NCI-H2227 treated with DMSO at 0.1 percent for 48 hours (cell line): Measurements from ENCODE around the gene NAGLU.
"Not testable (repeated sequence)": the region's sequence is repeated elsewhere in the genome, so short reads cannot be mapped to it uniquely, and the experiment has no call there.

Source experiments
- DNase-seq: peaks from one replicate; lab custom pipeline; 2025; lab: John Stamatoyannopoulos, UW

The NAGLU gene

DNA sequence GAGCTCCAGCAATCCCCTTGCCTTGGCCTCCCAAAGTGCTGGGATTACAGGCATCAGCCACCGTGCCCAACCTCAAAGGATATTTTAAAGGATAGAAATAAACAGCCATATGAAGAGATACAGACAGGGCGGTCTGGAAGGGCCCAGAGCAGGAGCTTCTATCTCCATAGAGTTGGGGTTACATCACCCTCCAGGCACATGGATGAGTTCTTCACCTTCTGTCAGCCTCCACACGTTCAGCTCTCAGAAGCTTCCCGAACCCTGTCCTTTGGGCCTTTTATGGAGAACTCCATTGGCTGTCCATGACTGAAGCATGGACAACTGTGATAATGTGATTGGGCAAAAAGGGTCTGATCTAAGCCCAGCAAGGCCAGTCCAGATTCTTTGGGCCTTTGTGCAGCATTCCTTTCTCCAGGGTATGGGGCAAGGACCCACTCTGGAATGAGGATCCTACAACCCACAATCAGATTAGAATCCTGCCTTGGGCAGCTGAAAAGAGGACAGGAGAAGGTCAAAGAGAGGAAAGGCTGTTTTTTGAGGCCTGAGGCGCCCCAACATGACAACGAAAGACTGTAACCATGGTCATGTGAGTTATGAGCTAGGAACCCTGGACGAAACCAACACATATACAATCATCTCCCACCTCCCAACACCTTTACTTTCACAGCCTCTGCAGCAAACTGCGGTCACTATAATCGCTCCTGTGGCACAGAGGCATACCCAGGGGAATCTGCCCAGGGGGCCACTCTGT is 9.9 kb downstream of the NAGLU start:
- not testable (repeated sequence) for DNase-seq

DNA sequence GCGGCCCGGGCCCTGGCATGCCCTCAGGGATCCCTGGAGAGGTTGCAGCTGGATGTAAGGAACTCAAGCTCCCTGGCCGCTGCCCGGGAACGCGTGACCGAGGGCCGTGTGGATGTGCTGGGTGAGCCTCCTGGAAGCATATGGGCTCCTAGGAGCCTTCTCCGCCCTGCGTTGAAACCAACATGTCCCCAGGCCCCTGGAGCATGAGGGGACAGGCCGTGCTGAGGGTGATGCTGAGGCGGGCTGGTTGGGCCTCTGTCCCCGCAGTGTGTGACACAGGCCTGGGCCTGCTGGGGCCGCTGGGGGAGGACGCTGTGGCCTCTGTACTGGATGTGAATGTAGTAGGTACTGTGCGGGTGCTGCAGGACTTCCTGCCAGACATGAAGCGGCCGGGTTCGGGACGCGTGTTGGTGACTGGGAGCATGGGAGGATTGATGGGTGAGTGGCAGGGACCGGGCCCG is 11.0 kb downstream of the NAGLU start:
- DNase-seq = no peak

DNA sequence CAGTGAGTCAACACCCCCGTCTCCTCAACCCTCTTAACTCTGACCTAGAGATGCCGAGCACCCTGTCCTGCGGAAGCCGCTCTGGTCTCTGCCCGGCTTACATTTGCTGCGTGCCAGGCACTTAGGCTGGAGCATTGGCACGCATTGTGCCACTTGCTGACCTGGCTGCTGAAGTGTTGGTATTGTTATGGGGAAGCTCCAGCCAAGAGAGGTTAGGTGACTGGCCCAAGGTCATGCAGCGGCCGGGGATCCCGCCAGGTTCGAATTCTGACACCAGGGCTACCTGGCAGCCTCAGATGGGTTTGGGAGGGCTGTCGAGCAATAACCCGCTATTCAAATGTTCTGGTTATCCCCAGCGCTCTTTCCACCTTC is 11.6 kb downstream of the NAGLU start:
- DNase-seq = no peak

DNA sequence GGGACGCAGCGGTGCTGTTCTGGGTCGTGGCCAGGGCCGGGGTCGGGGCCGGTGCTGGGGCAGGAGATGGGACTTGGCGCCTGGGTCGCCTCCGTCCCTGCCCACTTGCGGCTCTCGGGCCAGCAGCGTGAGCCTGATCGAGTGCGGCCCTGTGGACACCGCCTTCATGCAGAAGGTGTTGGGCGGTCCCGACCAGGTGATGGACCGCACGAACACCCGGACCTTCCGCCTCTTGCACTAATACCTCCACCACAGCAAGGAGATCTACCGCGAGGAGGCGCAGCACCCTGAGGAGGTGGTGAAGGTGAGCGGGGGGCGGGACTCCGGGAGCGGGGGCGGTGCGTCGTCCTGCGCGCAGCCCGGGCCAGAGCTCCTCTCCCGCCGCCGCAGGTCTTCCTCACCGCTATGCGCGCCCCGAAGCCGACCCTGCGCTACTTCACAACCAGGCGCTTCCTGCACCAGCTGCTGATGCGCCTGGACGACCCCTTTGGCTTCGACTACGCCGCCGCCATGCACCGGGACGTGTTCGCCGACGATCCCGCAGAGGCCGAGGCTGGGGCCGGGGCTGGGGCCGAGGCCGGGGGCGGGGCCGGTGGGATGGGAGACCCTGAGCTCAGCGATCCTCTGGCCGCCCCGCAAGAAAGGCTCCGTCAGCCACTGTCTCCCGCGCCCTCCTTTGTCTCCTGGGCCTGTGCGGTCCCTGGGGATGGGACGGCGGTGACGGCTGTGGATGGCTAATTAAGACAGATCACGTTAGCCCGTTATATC is 12.2 kb downstream of the NAGLU start:
- DNase-seq = no peak

DNA sequence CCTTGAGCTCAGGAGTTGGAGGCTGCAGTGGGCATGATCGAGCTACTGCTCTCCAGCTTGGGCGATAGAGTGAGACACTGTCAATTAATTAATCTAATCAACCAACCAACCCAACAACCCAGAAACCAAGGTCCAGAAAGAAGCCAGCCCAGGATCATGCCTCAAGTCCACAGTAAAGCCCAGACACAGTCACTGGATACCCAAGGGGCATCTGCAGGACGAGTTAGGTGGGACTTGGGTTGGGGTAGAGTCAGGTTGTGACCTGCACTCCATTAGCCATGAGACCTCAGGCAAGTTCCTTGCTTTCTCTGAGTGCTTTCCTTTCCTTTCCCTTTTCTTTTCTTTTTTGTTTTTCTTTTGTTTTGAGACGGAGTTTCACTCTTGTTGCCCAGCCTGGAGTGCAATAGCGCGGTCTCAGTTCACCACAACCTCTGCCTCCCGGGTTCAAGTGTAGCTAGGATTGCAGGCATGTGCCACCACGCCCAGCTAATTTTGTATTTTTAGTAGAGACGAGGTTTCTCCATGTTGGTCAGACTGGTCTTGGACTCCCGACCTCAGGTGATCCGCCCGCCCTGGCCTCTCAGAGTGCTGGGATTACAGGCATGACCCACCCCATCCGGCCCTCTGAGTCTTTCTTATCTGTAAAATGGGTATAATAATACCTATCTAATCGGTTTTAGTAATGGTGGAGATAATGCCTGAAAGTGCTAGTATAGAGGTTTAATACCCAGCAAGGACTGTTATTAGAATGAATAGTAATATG is 13.1 kb downstream of the NAGLU start:
- no peak for DNase-seq

DNA sequence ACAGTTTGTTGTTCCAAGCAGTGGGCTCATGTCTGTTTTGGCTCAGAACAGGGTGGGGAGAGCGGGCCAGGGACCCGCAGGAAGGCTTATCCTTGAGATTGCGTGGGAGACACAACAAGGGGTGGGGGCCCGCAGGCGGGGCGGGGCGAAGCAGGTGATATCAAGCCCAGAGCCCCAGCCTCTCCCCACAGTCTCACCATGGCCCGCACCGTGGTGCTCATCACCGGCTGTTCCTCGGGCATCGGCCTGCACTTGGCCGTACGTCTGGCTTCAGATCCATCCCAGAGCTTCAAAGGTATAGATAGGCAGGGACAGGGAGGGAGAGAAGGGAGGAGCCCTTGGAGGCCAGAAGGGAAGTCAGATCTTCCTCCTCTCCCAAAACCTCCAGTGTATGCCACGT is 16.7 kb downstream of the NAGLU start, which contains the start of gene HSD17B1:
TSS of gene HSD17B1 (plus strand) at position 188 of the 400 bp plus-strand sequence. CDS start at position 199, 11 bp downstream.
- DNase-seq = not testable (repeated sequence)

DNA sequence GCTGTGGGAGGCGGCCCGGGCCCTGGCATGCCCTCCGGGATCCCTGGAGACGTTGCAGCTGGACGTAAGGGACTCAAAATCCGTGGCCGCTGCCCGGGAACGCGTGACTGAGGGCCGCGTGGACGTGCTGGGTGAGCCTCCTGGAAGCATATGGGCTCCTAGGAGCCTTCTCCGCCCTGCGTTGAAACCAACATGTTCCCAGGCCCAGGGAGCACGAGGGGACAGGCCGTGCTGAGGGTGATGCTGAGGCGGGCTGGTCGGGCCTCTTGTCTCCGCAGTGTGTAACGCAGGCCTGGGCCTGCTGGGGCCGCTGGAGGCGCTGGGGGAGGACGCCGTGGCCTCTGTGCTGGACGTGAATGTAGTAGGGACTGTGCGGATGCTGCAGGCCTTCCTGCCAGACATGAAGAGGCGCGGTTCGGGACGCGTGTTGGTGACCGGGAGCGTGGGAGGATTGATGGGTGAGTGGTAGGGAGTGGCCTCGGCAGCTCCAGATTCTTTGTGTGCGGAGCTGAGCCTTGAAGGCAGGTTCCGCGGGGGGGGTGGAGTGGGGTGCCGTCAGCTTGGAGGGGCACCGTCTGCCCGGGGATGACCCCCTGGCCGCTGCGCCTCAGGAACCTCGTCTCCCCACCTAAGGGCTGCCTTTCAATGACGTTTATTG is 17.2 kb downstream of the NAGLU start:
- no peak for DNase-seq

DNA sequence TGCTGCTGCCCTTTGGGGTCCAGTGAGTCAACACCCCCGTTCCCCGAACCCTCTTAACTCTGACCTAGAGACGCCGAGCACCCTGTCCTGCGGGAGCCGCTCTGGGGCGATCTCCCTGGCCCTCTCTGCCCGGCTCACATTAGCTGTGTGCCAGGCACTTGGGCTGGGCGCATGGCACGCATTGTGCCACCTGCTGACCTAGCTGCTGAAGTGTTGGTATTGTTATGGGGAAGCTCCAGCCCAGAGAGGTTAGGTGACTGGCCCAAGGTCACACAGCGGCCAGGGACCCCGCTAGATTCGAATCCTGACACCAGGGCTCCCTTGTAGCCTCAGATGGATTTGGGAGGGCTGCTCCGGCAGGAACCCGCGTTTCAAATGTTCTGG is 17.8 kb downstream of the NAGLU start:
- no peak for DNase-seq

DNA sequence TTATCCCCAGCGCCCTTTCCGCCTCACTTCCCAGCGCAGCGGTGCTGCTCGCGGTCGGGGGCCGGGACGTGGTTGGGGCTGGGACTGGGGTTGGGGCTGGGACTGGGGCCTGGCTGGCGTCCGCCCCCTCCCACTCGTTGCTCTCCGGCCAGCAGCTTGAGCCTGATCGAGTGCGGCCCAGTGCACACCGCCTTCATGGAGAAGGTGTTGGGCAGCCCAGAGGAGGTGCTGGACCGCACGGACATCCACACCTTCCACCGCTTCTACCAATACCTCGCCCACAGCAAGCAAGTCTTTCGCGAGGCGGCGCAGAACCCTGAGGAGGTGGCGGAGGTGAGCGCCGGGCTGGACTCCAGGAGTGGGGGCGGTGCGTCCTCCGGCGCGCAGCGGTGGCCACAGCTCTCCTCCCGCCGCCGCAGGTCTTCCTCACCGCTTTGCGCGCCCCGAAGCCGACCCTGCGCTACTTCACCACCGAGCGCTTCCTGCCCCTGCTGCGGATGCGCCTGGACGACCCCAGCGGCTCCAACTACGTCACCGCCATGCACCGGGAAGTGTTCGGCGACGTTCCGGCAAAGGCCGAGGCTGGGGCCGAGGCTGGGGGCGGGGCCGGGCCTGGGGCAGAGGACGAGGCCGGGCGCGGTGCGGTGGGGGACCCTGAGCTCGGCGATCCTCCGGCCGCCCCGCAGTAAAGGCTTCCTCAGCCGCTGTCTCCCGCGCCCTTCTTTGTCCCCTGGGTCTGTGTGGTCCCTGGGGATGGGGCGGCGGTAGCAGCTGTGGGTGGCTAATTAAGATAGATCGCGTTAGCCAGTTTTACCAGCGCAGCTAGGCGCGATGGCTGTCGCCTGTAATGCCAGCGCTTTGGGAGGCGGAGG is 18.4 kb downstream of the NAGLU start:
- peak; percentile 83 for DNase-seq

DNA sequence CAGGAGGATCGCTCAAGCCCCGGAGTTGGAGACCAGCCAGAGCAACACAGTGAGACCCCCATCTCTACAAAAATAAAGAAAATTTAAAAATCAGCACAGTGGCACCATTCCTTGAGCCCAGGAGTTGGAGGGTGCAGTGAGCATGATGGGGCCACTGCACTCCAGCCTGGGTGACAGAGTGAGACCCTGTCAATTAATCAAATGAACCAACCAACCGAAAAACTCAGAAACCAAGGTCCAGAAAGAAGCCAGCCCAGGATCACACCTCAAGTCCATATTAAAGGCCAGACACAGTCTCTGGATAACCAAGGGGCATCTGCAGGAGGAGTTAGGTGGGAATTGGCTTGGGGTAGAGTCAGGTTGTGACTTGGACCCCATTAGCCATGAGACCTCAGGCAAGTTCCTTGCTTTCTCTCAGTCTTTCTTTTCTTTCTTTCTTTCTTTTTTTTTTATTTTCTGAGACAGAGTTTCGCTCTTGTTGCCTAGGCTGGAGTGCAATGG is 19.1 kb downstream of the NAGLU start:
- no peak for DNase-seq

DNA sequence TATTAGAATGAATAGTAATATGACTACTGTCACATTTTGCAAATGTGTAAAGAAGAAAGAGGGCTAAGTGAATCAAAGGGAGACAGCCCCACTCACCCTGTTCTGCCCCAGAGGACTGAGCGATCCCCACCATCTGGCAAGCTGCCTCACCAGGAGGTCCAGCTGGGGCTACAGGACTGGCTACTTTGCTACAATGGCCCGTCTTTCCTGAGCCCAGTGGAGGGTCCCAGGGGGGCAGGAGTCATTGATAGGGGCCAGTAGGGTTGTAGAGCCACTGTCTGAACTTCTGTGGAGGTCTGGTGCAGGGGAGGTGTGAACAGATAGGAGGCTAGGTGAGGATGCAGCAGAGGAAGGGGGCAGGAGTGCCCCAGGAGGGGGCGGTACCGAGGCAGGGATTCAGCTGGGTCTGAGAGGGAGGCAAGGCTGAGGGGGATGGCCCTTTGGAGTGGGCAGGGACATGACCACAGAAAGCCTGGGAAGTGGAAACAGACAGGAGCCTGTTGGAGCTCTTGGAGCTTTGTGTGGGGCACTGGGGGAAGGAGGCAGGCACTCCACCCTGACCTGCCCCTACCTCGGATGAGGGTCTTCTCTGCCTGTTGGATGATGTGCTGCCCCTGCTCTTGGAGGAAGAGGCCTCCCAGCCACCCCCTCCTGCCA is 20.0 kb downstream of the NAGLU start:
- not testable (repeated sequence) for DNase-seq

DNA sequence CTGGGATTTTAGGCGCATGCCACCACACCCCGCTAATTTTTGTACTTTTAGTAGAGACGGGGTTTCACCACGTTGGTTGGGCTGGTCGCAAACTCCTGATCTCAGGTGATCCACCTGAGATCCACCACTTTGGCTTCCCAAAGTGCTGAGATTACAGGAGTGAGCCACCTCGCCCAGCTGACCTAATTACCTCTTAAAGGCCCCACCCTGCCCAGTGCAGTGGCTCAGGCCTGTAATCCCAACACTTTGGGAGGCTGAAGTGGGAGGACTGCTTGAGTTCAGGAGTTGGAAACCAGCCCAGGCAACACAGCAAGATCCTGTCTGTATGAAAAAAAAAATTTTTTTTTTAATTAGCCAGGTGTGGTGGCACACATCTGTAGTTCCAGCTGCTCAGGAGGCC is 23.0 kb downstream of the NAGLU start:
- no peak for DNase-seq

DNA sequence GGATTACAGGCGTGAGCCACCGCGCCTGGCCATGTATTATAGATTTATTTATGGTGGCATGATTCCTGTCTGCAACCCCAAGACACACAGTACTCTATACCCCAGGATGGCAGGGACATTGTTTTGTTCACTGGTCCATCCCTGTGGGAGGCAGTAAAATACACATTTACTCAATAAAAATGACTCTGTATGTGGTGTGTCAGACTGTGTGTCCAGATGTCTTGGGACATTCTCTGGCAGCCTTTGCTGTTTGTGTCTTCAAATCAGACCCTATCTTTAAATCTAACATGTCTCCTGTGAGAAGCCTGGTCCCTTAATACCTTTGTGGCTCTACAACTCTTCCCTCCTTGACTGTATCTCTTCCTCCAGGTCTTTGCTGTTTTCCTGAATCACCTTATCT is 24.2 kb downstream of the NAGLU start:
- DNase-seq = no peak

DNA sequence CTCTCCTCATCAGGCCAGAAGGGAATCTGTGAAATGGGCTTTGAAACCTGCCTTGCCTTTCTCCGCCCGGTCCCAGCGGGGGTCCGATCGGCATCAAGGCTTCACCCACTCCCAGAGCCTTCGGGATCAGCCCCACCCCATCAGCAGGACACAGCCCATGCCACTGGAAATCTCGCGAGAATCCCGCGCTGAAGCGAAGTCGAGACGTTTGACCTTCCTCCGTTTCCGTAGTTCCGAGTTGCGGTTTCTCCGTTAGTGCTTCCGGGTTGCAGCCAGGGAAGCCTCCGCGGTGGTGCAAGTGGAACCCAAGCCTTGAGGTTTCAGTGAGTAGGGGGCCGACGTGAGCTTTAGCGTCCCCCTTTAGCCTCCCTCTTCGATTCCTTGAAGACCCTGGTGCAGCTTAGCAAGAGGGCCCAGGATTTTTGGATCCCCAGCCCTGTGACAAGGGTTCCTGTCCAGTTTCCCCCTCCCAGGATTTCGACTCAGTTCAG is 25.9 kb downstream of the NAGLU start, which contains the start of gene COASY:
TSS of gene COASY (plus strand) at position 252 of the 491 bp plus-strand sequence. CDS start 475 bp downstream, outside the sequence.
- peak; percentile 95 for DNase-seq

DNA sequence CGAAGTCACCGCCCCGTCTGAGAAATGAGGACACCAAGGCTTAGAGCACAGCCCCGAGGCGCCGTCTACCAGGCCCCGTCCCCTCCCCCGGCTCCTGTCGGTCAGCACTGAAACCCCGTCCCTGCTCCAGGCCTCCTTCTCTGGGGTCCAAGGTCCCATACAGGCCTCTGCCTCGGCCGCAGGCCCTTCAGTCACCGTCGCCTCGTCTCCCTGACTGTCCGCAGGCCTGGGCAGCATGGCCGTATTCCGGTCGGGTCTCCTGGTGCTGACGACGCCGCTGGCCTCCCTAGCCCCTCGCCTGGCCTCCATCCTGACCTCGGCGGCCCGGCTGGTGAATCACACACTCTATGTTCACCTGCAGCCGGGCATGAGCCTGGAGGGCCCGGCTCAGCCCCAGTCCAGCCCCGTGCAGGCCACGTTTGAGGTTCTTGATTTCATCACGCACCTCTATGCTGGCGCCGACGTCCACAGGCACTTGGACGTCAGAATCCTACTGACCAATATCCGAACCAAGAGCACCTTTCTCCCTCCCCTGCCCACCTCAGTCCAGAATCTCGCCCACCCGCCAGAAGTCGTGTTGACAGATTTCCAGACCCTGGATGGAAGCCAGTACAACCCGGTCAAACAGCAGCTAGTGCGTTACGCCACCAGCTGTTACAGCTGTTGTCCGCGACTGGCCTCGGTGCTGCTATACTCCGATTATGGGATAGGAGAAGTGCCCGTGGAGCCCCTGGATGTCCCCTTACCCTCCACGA is 26.5 kb downstream of the NAGLU start:
- no peak for DNase-seq

DNA sequence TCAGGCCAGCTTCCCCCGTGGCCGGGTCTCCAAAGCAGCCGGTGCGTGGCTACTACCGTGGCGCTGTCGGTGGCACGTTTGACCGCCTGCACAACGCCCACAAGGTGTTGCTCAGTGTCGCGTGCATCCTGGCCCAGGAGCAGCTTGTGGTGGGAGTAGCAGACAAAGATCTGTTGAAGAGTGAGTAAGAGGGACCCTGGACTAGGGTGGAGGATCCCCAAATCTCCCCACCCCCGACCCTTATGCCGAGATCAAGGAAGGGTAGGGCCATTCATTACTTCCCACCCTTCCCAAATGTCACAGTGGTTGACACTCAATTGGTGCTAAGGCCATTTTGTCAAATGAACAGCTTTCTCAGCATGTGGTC is 27.1 kb downstream of the NAGLU start:
- no peak for DNase-seq

DNA sequence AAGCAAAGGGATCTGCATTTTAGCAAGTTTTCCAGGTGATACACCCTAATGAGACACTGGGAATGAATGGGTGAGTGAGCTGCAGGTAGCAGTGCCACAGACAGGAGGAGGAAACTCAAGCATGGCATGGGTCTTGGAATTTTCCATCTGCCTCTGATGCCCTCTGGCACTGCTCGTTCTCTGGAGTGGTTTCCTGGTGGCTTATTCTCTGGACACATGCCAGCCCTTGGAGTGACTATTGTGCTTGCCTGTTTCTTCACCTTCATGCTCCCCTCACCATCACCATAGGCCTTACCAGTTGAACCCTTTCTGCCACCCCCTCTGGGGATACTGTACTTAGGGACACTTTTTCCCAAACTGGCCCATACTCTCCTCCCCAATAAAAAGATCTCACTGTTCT is 27.5 kb downstream of the NAGLU start:
- no peak for DNase-seq

DNA sequence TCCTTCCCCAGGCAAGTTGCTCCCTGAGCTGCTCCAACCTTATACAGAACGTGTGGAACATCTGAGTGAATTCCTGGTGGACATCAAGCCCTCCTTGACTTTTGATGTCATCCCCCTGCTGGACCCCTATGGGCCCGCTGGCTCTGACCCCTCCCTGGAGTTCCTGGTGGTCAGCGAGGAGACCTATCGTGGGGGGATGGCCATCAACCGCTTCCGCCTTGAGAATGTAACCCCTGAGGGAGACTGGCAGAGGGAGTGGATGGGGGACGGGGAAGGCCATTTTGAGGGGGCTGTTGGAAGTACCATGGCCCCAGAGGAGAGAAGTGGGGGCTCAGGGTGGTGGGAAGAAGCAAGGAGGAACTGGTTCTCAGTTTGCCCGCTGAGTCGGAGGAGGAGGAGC is 27.9 kb downstream of the NAGLU start:
- no peak for DNase-seq

DNA sequence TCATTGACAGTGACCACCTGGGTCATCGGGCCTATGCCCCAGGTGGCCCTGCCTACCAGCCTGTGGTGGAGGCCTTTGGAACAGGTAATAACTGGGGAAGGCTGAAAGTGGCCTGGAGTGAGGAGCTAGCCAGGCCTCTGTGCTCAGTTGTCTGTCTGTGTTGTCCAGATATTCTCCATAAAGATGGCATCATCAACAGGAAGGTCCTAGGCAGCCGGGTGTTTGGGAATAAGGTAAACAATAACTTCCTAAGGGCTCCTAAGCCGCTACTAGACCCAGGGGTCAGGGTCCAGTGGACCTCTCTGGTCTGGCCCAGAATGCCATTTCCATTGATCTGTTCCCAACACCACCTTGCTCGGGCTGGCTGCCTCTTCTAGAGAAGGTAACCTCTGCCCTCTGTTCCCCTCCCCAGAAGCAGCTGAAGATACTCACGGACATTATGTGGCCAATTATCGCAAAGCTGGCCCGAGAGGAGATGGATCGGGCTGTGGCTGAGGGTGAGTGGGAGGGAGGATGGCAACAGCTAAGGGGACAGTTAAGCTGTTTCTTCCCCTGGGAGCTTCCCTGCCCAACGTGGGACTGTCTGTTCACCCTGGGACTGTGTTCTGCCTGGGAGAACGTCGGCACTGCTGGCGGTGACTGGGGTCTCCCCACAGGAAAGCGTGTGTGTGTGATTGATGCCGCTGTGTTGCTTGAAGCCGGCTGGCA is 28.9 kb downstream of the NAGLU start:
- DNase-seq = no peak
